ENCODE measurements around the gene JMJD6.

The JMJD6 gene

GRCh38 chr17:76671123-76671911 is 55.1 kb downstream of the JMJD6 start:
- 23 to 27% methylated on average over 32 of the region's 32 CpGs for WGBS, 2 experiments
- no peak overlapping the region for H3K27ac ChIP-seq (ENCODE audit: insufficient read depth, low read depth, low read length, poor library complexity, severe bottlenecking)

GRCh38 chr17:76670718-76671122 is 55.7 kb downstream of the JMJD6 start:
- Histone ChIP-seq H3K27ac (ENCODE audit: insufficient read depth, low read depth, low read length, poor library complexity, severe bottlenecking) (no peak overlapping the region), H3K27me3 (ENCODE audit: control insufficient read depth, insufficient read depth, low read length, poor library complexity, severe bottlenecking) (no peaks in the 10 kb centered on the region), H3K9me3 (ENCODE audit: control insufficient read depth, low read length) (no peaks in the 10 kb centered on the region), H3K4me1 (ENCODE audit: control insufficient read depth, insufficient read depth, low read length) (no peaks in the 10 kb centered on the region), H3K4me3 (ENCODE audit: insufficient read depth, low read depth, low read length) (no peak overlapping the region), H3K36me3 (ENCODE audit: control insufficient read depth, insufficient read depth, low read length) (no peaks in the 10 kb centered on the region)
- 88% methylated on average over 9 of the region's 9 CpGs for WGBS, 2 experiments

More at GRCh38 chr17:76671123-76671911, 55.1 kb downstream of the JMJD6 start:
- Histone ChIP-seq H3K4me1 (ENCODE audit: control insufficient read depth, insufficient read depth, low read length) (no peaks in the 10 kb centered on the region), H3K27me3 (ENCODE audit: control insufficient read depth, insufficient read depth, low read length, poor library complexity, severe bottlenecking) (no peaks in the 10 kb centered on the region), H3K9me3 (ENCODE audit: control insufficient read depth, low read length) (no peaks in the 10 kb centered on the region), H3K4me3 (ENCODE audit: insufficient read depth, low read depth, low read length) (peak overlapping the region; percentile 56), H3K36me3 (ENCODE audit: control insufficient read depth, insufficient read depth, low read length) (no peaks in the 10 kb centered on the region)

GRCh38 chr17:76670020-76670717 is 56.2 kb downstream of the JMJD6 start:
- no peaks in the 10 kb centered on the region for H3K4me1 ChIP-seq (ENCODE audit: control insufficient read depth, insufficient read depth, low read length)
- no peak overlapping the region for H3K4me3 ChIP-seq (ENCODE audit: insufficient read depth, low read depth, low read length)
- no peaks in the 10 kb centered on the region for H3K27me3 ChIP-seq (ENCODE audit: control insufficient read depth, insufficient read depth, low read length, poor library complexity, severe bottlenecking)
- H3K27ac ChIP-seq (ENCODE audit: insufficient read depth, low read depth, low read length, poor library complexity, severe bottlenecking), result no peak overlapping the region
- 94 to 98% methylated on average over 9 of the region's 9 CpGs for WGBS, 2 experiments
- H3K9me3 ChIP-seq (ENCODE audit: control insufficient read depth, low read length), result no peaks in the 10 kb centered on the region
- no peaks in the 10 kb centered on the region for H3K36me3 ChIP-seq (ENCODE audit: control insufficient read depth, insufficient read depth, low read length)
